Measurements from ENCODE around the gene KEAP1. TPM values are rescaled to one million over a fixed set of nuclear protein-coding genes. Genes with fewer than 3 reads are reported as not detected.
A peak's percentile ranks its signal among the peaks of the same experiment; 100 is the strongest.

KEAP1 gene
- total and polyA plus RNA-seq, 2 of the 8 experiments (the other 6 are each of a cell fraction or from before 2014, with no cell fraction given), result 80.6 to 106 TPM

- Histone ChIP-seq H2BK12ac (ENCODE audit: low read depth, low read length) (no peak overlapping the region), H3K14ac (ENCODE audit: insufficient read length) (no peak overlapping the region), H3K23ac (ENCODE audit: insufficient read length) (no peak overlapping the region), H3K36me3 (ENCODE audit: control insufficient read depth in 2 of 4, insufficient read depth in 4 of 4, low read length in 3 of 4) (peaks cover 10 to 40% (median 21%) of the 10 kb centered on the region in 4 experiments), H2AK5ac (ENCODE audit: low read depth, low read length) (no peak overlapping the region), H2AFZ (ENCODE audit: low read length) (no peak overlapping the region), H3K27ac (ENCODE audit: low read depth, low read length) (no peak overlapping the region), H2BK15ac (ENCODE audit: low read length) (no peak overlapping the region), H4K20me1 (replicated peaks in 1 of 2; ENCODE audit: control insufficient read depth in 1 of 2, insufficient read depth in 2 of 2, low read length in 2 of 2) (peaks cover 0 to 8% of the 10 kb centered on the region in 2 experiments), H2BK5ac (ENCODE audit: low read depth, low read length) (no peak overlapping the region), H3K56ac (replicated peaks; ENCODE audit: insufficient read length, low read depth, low read length) (no peak overlapping the region), H4K5ac (ENCODE audit: insufficient read length, low read depth, low read length) (no peak overlapping the region), H3K9ac (replicated peaks in 1 of 4; ENCODE audit: extremely low read depth in 1 of 4, low read depth in 3 of 4, low read length in 3 of 4) (no peak overlapping the region), H3K4me1 (replicated peaks in 1 of 4; ENCODE audit: control insufficient read depth in 3 of 4, insufficient read depth in 4 of 4, low read length in 3 of 4) (peaks cover 3 to 24% (median 13%) of the 10 kb centered on the region in 4 experiments), H3K27me3 (replicated peaks in 1 of 4; ENCODE audit: control insufficient read depth in 3 of 4, extremely low read depth in 1 of 4, insufficient read depth in 3 of 4, low read length in 3 of 4) (no peaks in the 10 kb centered on the region), H3K79me2 (ENCODE audit: control insufficient read depth in 1 of 2, insufficient read depth in 2 of 2, low read length in 2 of 2) (peaks cover 0 to 45% of the 10 kb centered on the region in 2 experiments; a peak in 2 of 4 replicates), H3K23me2 (ENCODE audit: low read depth, low read length) (peaks cover 3% of the 10 kb centered on the region; the same call in 1 of the 2 replicates), H2BK20ac (ENCODE audit: low read length) (no peak overlapping the region), H4K8ac (ENCODE audit: extremely low read depth, insufficient read depth, low read length) (no peak overlapping the region), H3K4ac (replicated peaks; ENCODE audit: insufficient read length, low read depth, low read length) (peak overlapping the region; percentile 14), H2BK120ac (replicated peaks; ENCODE audit: low read depth, low read length) (no peak overlapping the region), H3K4me2 (ENCODE audit: insufficient read depth in 1 of 2, low read depth in 2 of 2, low read length in 2 of 2) (no peak overlapping the region), H3K4me3 (ENCODE audit: extremely low read depth in 1 of 4, insufficient read depth in 2 of 4, low read depth in 3 of 4, low read length in 4 of 4) (no peak overlapping the region), H4K91ac (replicated peaks; ENCODE audit: insufficient read length, low read length) (no peak overlapping the region), H3K18ac (ENCODE audit: extremely low read depth, low read length) (no peak overlapping the region), H3K9me3 (ENCODE audit: insufficient read depth in 2 of 2, low read depth in 1 of 2, low read length in 1 of 2) (no peaks in the 10 kb centered on the region), H3K79me1 (ENCODE audit: low read depth, low read length) (peaks cover 11% of the 10 kb centered on the region)
- FAIRE-seq, result no peak
- DNase-seq (ENCODE audit: low read depth in 1 of 2, low spot score in 2 of 2), result no peak
- ChIA-PET CTCF (ENCODE audit: partially characterized antibody) (interaction anchor here (1.0 to 10.7 kb wide), 6 partner anchors 8 to 95 kb away, joined by 3 to 78 read pairs (median 4); no protein-coding TSS in a partner anchor), POLR2A (ENCODE audit: partially characterized antibody) (interaction anchor here (0.8 to 2.4 kb wide), 8 partner anchors 9 to 125 kb away, joined by 3 to 8 read pairs (median 4); partner anchors contain the start of gene KRI1)
- TF ChIP-seq CTCF (IDR thresholded peaks at IDR 0.05; ENCODE audit: control extremely low read depth in 1 of 3, insufficient read depth in 1 of 3, low read depth in 1 of 3, low read length in 3 of 3) (no peak), TCF12 (IDR thresholded peaks at IDR 0.05; ENCODE audit: low read depth, low read length) (no peak), CEBPB (IDR thresholded peaks at IDR 0.05; ENCODE audit: low read depth, low read length) (no peak), E2F6 (IDR thresholded peaks at IDR 0.05) (no peak), RFX5 (IDR thresholded peaks at IDR 0.05; ENCODE audit: borderline replicate concordance, low read depth, low read length) (no peak), ATF3 (IDR thresholded peaks at IDR 0.05; ENCODE audit: insufficient read depth, low read depth, low read length) (no peak), SAP30 (IDR thresholded peaks at IDR 0.05; ENCODE audit: insufficient read depth, insufficient replicate concordance, low read length) (no peak)
- WGBS, 2 experiments (ENCODE audit: extremely low coverage in 1 of 2, insufficient coverage in 1 of 2, insufficient read length in 1 of 2, insufficient replicate concordance in 2 of 2, low coverage in 1 of 2, low lambda C conversion rate in 2 of 2, missing lambda C conversion rate in 1 of 2), result 97% methylated on average over 4 of the region's 4 CpGs; no CpG with 5 or more reads in 1 of the 2 experiments
Measured at GRCh38 chr19:10497371-10497770, 5.8 kb downstream of the KEAP1 start.

All from H1 (cell line).